GM19438 (cell line): Measurements from ENCODE around the gene ZNF232.
"Not testable (repeated sequence)": the region's sequence is repeated elsewhere in the genome, so short reads cannot be mapped to it uniquely, and the experiment has no call there.

Experiments
- ATAC-seq: cut with Tn5 transposase; IDR thresholded peaks from one replicate; pipeline ENCODE4 v1.9.1; 2021; ENCODE audit warnings: low read depth; ENCODE audit not compliant: unreplicated experiment

ZNF232 gene

GRCh38 chr17:5111402-5112204 lies at the start of gene ZNF232:
Gene ZNF232 (minus strand): TSS chr17:5111878. CDS start chr17:5111822, 56 bp downstream.
- ATAC-seq = peak; percentile 84

- ATAC-seq = not testable (repeated sequence)
Measured at GRCh38 chr17:5160702-5161101, 49.0 kb upstream of the ZNF232 start.

- not testable (repeated sequence) for ATAC-seq
Measured at GRCh38 chr17:5146122-5146521, 34.4 kb upstream of the ZNF232 start.

GRCh38 chr17:5142877-5143276 lies 31.2 kb upstream of the ZNF232 start:
- ATAC-seq = not testable (repeated sequence)

- ATAC-seq = no peak
Measured at GRCh38 chr17:5139458-5139732, 27.7 kb upstream of the ZNF232 start.

DNA sequence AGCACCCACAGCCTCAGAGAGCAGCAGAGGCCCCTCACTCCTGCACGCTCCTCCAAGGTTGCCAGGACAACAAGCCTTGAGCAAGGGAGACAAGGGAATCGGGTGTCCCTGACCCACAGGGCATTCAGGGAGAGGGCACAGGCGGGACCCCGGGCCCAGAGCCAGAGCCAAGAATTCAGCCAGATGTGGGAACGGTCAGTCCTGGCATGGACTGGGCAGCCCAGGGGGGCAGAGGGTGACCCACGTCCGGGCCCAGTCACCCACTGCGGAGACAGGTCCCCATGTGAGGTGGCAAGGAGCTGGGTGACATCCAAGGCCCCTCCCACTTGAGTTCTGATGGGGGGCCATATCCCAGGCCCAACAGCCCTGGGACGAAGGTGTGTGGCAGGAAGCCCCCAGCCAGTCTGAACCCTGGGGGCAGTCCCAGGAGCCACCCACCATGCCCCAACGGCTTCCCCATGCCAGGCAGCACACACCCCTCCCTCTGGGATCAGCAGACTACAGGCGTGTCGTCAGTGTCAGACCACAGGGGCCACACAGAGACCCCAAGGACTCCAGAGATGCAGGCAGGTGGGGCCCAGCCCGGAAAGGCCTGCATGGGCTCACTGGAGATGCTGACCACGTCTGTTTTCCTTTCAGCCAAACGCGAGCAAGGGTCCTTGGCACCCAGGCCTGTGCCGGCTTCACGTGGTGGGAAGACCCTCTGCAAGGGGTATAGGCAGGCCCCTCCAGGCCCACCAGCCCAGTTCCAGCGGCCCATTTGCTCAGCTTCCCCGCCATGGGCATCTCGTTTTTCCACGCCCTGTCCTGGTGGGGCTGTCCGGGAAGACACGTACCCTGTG lies 27.2 kb upstream of the ZNF232 start:
- no peak for ATAC-seq

GRCh38 chr17:5138198-5138544 lies 26.5 kb upstream of the ZNF232 start:
- ATAC-seq = not testable (repeated sequence)

GRCh38 chr17:5137511-5138197 lies 26.0 kb upstream of the ZNF232 start:
- not testable (repeated sequence) for ATAC-seq

GRCh38 chr17:5136580-5137412 lies 25.1 kb upstream of the ZNF232 start:
- not testable (repeated sequence) for ATAC-seq

DNA sequence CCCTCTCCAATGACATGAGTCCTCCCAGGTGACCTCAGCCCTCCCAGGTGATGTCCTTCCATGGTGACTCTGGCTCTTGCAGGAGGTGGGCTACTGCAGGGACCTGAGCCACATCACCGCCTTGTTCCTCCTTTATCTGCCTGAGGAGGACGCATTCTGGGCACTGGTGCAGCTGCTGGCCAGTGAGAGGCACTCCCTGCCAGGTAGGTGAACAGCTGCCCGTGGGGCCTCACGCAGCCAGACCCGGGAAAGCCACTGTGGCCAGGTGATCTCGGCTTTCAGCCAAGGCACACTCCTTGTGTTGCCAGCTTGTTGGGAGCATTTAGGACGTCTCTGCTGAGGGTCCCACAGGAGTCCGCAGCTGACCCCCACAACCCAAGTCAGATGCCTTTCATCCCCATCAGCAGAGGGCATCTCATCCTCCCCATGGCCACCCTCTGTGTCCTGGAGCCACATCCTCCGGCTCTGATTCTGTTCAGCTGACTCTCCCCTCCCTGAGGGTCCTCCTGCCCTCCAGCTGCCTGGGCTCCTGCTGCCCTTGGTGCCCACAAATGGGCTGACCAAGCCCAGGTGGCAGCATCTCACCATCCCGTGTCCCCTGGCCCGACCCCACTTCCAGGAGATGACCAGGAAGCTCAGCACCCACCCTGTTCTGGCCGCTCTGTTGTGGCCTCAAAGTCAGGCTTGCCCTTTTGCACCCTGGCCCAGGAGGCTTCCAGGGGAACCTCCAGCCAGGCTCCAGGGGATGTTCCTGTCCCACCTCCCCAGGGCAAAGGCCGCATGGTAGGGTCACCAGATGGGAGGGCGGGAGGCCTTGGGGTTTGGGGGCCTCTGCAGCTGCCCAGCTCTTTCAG lies 24.3 kb upstream of the ZNF232 start:
- no peak for ATAC-seq

- not testable (repeated sequence) for ATAC-seq
Measured at GRCh38 chr17:5135131-5135712, 23.5 kb upstream of the ZNF232 start.

GRCh38 chr17:5134571-5134970 lies 22.9 kb upstream of the ZNF232 start:
- not testable (repeated sequence) for ATAC-seq

DNA sequence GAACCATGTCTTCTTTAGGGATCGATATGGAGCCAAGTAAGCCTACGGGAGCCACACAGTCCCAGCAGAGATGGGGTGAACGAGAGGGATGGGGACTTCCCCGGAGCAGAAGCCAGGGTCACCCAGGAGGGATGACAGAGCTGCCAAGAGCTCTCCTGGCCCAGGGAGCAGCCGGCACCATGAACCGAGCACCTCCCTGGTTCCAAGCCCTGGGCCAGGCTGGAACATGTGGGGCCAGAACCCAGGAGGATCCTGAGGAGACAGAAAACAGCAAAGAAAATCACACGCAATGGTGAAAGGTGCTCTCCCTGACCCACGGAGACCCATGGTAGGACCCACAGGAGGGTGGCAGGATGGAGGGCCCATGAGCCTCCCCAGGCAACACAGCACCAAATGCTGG lies 22.3 kb upstream of the ZNF232 start:
- not testable (repeated sequence) for ATAC-seq

DNA sequence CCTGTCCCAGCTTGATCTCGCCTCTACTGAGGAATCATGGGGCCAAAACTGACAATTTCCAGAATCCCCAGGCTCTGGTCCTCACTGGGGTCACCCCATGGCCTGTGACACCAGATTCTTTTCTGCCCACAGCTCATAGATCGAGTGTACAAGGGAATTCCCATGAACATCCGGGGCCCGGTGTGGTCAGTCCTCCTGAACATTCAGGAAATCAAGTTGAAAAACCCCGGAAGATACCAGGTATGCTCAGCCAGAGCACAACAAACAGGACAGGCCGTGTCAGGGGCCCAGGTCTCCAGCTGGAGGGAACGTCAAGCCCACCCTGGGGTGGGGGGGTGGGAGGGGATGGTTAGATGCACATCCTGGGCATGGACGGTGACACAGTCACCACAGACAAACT lies 21.6 kb upstream of the ZNF232 start:
- no peak for ATAC-seq

- ATAC-seq = not testable (repeated sequence)
Measured at GRCh38 chr17:5132503-5133225, 21.0 kb upstream of the ZNF232 start.

DNA sequence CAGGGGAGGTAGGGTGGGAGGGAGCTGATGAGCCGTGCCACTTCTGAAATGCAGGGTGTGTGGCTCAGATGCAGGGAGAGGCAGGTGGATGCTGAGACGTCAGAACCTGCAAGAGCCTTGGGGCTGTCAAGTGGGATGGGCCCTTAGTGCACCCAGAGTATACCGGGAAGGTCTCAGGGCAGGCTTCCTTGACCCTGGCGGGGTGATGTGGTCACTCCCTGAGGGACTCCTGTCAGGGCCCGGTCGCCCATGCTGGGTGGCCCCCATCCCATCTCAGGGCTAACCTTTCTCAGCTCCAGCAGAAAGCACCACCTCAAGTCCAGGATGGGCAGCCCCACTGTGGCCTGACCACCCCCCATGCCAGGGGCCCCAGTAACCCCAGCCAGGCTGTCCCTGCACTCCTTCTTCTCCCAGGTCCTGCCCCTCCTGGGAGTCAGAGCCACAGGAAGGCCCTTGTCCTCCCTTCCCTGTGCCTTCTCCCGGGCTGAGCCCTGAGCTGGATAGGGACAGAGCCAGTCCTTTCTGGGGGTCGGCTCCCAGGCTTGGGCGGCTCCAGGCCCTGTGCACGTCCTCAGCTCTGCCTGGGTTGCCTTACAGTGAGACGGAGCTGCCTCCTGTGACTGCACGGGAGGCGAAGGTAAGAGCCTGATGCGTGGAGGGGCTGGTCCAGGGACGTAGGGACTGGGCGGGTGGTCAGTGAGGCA lies 20.3 kb upstream of the ZNF232 start:
- not testable (repeated sequence) for ATAC-seq

DNA sequence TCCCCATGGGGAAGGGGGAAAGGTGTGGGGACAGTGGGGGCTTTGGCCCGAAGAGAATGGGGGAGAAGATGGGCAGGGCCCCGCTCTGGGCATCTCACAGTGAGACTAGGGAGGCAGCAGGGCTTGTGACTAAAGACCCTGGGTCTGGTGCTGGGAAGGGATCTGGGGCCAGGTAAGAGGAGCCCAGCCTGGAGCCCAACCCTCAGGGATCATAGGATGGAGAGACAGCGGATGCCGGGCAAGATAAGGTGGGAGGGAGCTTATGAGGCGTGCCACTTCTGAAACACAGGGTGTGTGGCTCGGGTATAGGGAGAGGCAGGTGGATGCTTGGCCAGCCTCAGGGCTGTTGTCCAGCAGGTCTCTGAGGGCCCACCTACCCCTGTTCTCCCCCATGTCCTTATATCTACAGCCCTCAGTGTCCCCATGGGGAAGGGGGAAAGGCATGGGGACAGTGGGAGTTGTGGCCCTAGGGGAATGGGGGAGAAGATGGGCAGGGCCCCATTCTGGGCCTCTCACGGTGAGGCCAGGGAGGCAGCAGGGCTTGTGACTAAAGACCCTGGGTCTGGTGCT lies 19.6 kb upstream of the ZNF232 start:
- ATAC-seq = no peak

- ATAC-seq = not testable (repeated sequence)
Measured at GRCh38 chr17:5130687-5131086, 19.0 kb upstream of the ZNF232 start.
